Islet precursor cell (in vitro differentiated cells): ENCODE measurements around the gene CCSER1.
"Not testable (repeated sequence)": the region's sequence is repeated elsewhere in the genome, so short reads cannot be mapped to it uniquely, and the experiment has no call there.

Experiments
- DNase-seq: peaks from one replicate; pipeline ENCODE4 v3.0.0-alpha.2; 2018

CCSER1 gene

GRCh38 chr4:90317785-90318184, 190.6 kb downstream of the CCSER1 start:
- no peak for DNase-seq

GRCh38 chr4:90318193-90318592, 191.0 kb downstream of the CCSER1 start:
- DNase-seq = no peak

- peak; percentile 79 for DNase-seq
Measured at GRCh38 chr4:90328558-90328957, 201.4 kb downstream of the CCSER1 start.

- DNase-seq = no peak
Measured at GRCh38 chr4:90330546-90330945, 203.4 kb downstream of the CCSER1 start.

GRCh38 chr4:90345549-90346215, 218.5 kb downstream of the CCSER1 start:
- no peak for DNase-seq

GRCh38 chr4:90349636-90350035, 222.4 kb downstream of the CCSER1 start:
- no peak for DNase-seq

- no peak for DNase-seq
Measured at GRCh38 chr4:90357117-90357710, 230.0 kb downstream of the CCSER1 start.

- DNase-seq = no peak
Measured at GRCh38 chr4:90375081-90375480, 247.9 kb downstream of the CCSER1 start.

- no peak for DNase-seq
Measured at GRCh38 chr4:90393215-90393614, 266.0 kb downstream of the CCSER1 start.

- DNase-seq = no peak
Measured at GRCh38 chr4:90403781-90404180, 276.6 kb downstream of the CCSER1 start.

- not testable (repeated sequence) for DNase-seq
Measured at GRCh38 chr4:90407897-90408296, 280.7 kb downstream of the CCSER1 start.

GRCh38 chr4:90412786-90413185, 285.6 kb downstream of the CCSER1 start:
- not testable (repeated sequence) for DNase-seq

GRCh38 chr4:90415116-90415515, 287.9 kb downstream of the CCSER1 start:
- DNase-seq = no peak

GRCh38 chr4:90419124-90419711, 292.0 kb downstream of the CCSER1 start:
- DNase-seq = no peak

GRCh38 chr4:90421161-90421560, 294.0 kb downstream of the CCSER1 start:
- DNase-seq = no peak

- DNase-seq = no peak
Measured at GRCh38 chr4:90425893-90426292, 298.7 kb downstream of the CCSER1 start.

- no peak for DNase-seq
Measured at GRCh38 chr4:90438522-90438921, 311.3 kb downstream of the CCSER1 start.

GRCh38 chr4:90441770-90442169, 314.6 kb downstream of the CCSER1 start:
- DNase-seq = no peak

GRCh38 chr4:90442619-90443018, 315.4 kb downstream of the CCSER1 start:
- no peak for DNase-seq

- DNase-seq = no peak
Measured at GRCh38 chr4:90443231-90443630, 316.0 kb downstream of the CCSER1 start.

- no peak for DNase-seq
Measured at GRCh38 chr4:90444904-90445303, 317.7 kb downstream of the CCSER1 start.

- no peak for DNase-seq
Measured at GRCh38 chr4:90445380-90445779, 318.2 kb downstream of the CCSER1 start.

- DNase-seq = no peak
Measured at GRCh38 chr4:90449626-90450025, 322.4 kb downstream of the CCSER1 start.

- no peak for DNase-seq
Measured at GRCh38 chr4:90456891-90457290, 329.7 kb downstream of the CCSER1 start.

- DNase-seq = no peak
Measured at GRCh38 chr4:90457817-90458216, 330.6 kb downstream of the CCSER1 start.
